GM12892 (cell line): ENCODE data around the gene LRFN2.

ENCODE experiments used
- DNase-seq: peaks from one replicate; pipeline ENCODE4 v3.0.0; 2011; ENCODE audit not compliant: insufficient read length
- FAIRE-seq: peaks from 2 replicates; lab custom pipeline; 2011; peaks lifted over from hg19 to GRCh38; lab: Jason Lieb, UNC
- POLR2A ChIP-seq: IDR thresholded peaks from 2 replicates; pipeline ENCODE4 v1.6.1; 2011; ENCODE audit warnings: low read depth, low read length, control low read depth
- POLR2AphosphoS5 ChIP-seq: IDR thresholded peaks from 2 replicates; pipeline ENCODE4 v1.6.1; 2011; ENCODE audit warnings: low read depth, low read length, control low read depth
- TAF1 ChIP-seq: IDR thresholded peaks from 2 replicates; pipeline ENCODE4 v1.6.1; 2011; ENCODE audit warnings: low read depth, mild to moderate bottlenecking, control low read depth, low read length, borderline replicate concordance

Gene LRFN2

DNA sequence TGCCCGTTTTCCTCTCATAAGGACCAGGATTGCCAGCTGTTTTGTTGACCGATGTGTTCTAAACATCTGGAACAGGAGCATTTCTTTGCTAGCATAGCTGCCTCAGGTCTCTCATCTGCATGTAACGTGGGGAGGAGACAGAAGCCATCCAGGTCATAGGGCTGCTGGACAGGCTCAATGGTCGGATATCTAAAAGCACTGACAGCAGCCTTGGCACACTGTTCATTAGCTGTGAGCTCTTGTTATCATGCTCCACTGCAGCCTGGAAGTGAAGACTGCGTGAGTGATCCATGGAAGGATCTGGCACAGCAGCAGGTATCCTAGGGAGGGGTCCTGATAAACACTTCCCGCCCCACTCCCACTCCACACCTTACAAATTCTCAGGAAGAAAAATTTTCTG lies 175.3 kb downstream of the LRFN2 start:
- no peak for TF ChIP-seq TAF1
- TF ChIP-seq POLR2A, result no peak
- no peak for TF ChIP-seq POLR2AphosphoS5
- no peak for DNase-seq
- no peak for FAIRE-seq

GRCh38 chr6:40410821-40411220 lies 176.3 kb downstream of the LRFN2 start:
- FAIRE-seq (no peak), DNase-seq (no peak)
- TF ChIP-seq TAF1 (no peak), POLR2AphosphoS5 (no peak), POLR2A (no peak)

- TF ChIP-seq POLR2A, result no peak
- no peak for TF ChIP-seq TAF1
- TF ChIP-seq POLR2AphosphoS5, result no peak
- FAIRE-seq (no peak), DNase-seq (no peak)
Measured at GRCh38 chr6:40409716-40410397, 177.3 kb downstream of the LRFN2 start.

GRCh38 chr6:40408786-40409542 lies 178.2 kb downstream of the LRFN2 start:
- no peak for DNase-seq
- FAIRE-seq, result no peak
- no peak for TF ChIP-seq POLR2A
- TF ChIP-seq TAF1, result no peak
- TF ChIP-seq POLR2AphosphoS5, result no peak

DNA sequence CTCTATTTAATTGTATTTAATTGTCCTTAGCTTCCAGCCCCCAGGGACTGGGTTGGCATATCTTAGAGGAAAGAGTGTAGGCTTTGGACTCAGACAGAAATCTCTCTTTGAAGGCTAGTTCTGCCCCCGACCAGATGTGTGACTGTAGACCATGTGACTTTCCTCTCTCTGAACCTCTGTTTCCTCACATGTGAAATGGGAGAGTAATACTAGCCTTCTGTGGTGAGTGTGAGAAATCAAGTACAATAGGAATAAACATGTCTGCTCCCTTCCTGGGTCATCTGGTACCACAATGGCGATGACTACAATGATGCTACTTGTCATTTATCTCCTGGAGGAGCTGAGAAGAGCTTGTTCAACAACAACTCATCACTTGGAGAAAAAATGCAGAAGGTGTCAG lies 179.9 kb downstream of the LRFN2 start:
- FAIRE-seq, result no peak
- TF ChIP-seq POLR2A, result no peak
- no peak for TF ChIP-seq TAF1
- TF ChIP-seq POLR2AphosphoS5, result no peak
- no peak for DNase-seq

GRCh38 chr6:40406175-40406574 lies 181.0 kb downstream of the LRFN2 start:
- FAIRE-seq (no peak), DNase-seq (no peak)
- TF ChIP-seq POLR2A, result no peak
- TF ChIP-seq TAF1, result no peak
- TF ChIP-seq POLR2AphosphoS5, result no peak

DNA sequence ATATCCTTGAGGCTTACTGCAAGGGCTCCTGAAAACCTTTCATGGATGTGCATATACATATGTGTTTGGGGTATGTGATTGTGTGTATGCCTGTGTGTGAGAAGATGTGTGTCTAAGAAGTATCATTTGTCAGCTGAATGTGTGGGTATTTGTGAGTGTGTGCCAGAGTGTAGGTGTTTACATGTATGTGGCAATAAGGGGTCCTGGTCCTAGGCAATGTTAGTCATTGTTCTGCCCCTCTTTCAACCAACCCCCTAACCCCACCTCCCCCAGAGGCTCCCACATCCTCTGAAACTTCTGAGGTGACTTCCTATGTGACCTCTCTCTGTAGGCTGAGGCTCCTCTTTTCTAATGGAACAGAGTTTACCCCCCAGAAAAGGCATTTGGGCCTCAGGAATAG lies 186.4 kb downstream of the LRFN2 start:
- DNase-seq (no peak), FAIRE-seq (no peak)
- TF ChIP-seq TAF1 (no peak), POLR2AphosphoS5 (no peak), POLR2A (no peak)

- FAIRE-seq, result no peak
- no peak for TF ChIP-seq POLR2AphosphoS5
- TF ChIP-seq POLR2A, result no peak
- TF ChIP-seq TAF1, result no peak
- no peak for DNase-seq
Measured at GRCh38 chr6:40399888-40400457, 187.2 kb downstream of the LRFN2 start.

DNA sequence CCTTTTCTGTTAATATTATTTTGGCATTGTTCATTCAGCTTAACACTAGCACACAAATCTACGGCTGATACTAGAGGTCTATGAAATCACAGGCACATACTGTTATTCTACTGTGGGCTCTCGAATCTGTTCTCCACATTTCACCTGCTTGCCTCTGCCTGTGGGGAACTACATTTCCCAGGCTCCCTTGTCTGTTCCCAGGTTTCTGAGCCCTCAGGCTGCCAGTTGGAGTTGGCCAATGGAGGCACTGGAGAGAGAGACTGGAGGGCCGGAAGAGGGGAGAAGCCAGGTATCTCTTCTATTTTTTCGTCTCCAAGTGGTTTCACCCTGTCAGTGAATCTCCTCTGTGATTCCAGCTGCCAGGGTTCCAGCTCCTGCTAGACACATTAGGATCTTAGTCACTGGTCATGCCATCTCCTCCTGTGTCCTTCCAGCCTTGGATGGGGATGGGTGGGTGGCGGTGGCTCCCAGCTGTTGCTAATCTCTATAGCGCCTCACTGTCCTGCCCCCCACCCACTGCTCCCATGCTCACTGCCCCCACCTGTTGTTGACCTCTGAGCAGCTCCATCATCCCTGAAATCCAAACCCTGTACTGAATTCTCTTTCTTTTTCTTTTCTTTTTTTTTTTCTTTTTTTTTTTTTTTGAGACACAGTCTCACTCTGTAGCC lies 188.2 kb downstream of the LRFN2 start:
- FAIRE-seq (no peak), DNase-seq (no peak)
- TF ChIP-seq POLR2AphosphoS5, result no peak
- TF ChIP-seq TAF1, result no peak
- no peak for TF ChIP-seq POLR2A

GRCh38 chr6:40398034-40398691 lies 189.0 kb downstream of the LRFN2 start:
- DNase-seq (no peak), FAIRE-seq (no peak)
- TF ChIP-seq TAF1 (no peak), POLR2A (no peak), POLR2AphosphoS5 (no peak)

GRCh38 chr6:40397287-40398033 lies 189.7 kb downstream of the LRFN2 start:
- no peak for TF ChIP-seq TAF1
- no peak for TF ChIP-seq POLR2A
- no peak for TF ChIP-seq POLR2AphosphoS5
- DNase-seq (no peak), FAIRE-seq (no peak)
